Endothelial cell of hepatic sinusoid (primary cell): ENCODE measurements around the gene TIMM17A.
"Not testable (repeated sequence)": the region's sequence is repeated elsewhere in the genome, so short reads cannot be mapped to it uniquely, and the experiment has no call there.

Experiments
- in situ Hi-C: cut with HindIII; loops from 2 replicates; pipeline ENCODE4 v1.10.0; 2017; ENCODE audit warnings: low sequenced_read_pairs

TIMM17A gene

DNA sequence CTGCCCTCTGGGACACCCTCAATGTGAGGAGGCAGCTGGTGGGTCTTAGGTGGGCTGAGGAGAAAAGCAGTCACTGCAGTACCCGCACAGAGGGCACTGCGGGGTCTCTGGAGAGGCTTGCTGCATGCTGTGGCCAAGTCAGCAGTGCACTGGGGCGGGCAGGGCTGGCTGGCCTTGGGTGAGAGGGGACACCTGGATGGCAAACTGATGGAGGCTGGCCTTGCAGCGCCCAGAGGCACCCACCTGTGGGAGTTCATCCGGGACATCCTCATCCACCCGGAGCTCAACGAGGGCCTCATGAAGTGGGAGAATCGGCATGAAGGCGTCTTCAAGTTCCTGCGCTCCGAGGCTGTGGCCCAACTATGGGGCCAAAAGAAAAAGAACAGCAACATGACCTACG lies 58.3 kb downstream of the TIMM17A start:
- in situ Hi-C loops: no loop called here

DNA sequence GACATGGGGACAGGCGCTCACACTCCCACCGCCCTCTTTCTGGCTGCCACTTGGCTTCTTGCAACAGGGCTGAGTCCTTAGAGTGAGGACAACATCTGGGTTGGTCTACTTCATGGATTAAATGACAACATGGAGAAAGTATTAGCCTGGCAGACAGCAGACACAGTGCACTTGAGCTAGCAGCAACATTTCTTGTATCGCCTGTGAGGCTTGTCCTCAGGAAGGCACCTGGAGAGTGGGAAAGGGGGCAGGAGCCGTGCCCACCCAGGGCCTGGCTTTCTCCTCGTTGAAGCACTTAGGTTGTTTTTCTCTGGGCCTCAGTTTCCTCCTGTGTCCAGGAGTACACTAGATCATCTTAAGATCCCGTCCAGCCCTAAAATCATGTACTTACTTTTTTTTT lies 58.8 kb downstream of the TIMM17A start:
- in situ Hi-C loops: no loop called here

- in situ Hi-C loops: no loop called here
These were observed 59.8 kb downstream of the TIMM17A start for GRCh38 chr1:202014915-202015661.

GRCh38 chr1:202015662-202015937 lies 60.3 kb downstream of the TIMM17A start:
- in situ Hi-C loops: no loop called here

DNA sequence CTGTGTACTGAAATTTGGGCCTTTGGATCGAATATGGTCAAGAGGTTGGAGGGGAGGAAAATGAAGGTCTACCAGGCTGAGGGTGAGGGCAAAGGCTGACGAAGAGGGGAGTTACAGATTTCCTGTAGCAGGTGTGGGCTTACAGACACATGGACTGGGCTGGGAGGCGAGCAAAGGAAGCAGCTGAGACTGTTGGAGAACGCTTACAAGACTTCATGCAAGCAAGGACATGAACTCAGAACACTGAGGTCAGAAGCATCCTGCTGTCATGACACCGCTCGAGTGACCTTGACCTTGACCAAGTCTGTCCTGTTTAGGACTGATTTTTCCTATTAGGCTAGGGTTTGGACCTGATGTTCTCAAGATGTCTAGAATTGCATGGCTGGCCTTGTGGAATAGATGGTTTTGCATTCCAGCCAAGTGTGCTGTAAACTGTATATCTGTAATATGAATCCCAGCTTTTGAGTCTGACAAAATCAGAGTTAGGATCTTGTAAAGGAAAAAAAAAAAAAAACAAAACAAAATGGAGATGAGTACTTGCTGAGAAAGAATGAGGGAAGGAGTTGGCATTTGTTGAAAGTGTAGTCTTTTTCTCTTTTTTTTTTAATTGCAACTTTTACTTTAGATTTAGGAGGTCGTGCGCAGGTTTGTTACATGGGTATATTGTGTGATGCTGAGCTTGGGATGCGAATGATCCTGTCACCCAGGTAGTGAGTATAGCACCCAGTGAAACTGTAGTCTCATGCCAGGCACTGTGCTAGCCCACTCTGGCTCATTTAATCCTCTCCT lies 60.9 kb downstream of the TIMM17A start:
- in situ Hi-C loops: no loop called here

- in situ Hi-C loops: no loop called here
These were observed 61.8 kb downstream of the TIMM17A start for GRCh38 chr1:202016811-202017748.

GRCh38 chr1:202017749-202018467 lies 62.6 kb downstream of the TIMM17A start:
- in situ Hi-C loops: no loop called here

DNA sequence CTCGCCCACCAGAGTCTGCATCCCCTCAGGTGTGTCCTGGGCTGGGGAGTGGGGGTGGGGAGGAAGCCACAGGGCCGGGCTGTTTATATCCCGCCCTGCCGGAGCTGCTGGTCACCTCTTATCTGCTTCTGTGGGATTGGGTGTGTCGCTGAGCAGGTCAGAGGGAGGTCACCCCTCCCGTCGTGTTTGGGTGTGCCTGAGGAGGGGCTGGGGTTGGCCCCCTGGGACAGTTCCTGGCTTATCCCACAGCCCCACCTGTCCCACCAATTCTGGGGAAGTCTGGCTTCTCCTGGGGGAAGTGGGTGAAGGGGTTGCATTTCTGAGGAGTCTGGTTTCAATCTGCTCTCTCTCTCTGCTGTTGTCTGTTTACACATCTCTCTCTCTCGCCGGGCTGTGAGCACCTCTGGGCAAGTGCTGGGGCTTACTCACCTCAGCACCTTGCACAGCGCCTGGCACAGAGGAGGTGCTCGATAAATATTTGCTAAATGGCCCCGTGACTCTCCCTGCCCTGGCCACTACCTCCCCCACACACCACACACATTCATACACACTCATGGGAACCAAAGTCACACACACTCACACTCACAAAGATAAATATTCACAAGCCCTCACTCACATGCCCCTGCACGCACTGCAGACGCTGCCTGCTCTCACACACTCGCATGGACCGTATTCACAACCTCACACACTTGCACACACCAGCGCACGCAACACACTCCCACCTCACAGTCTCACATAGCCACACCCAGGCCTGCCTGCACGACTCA lies 63.3 kb downstream of the TIMM17A start:
- in situ Hi-C loops: no loop called here

DNA sequence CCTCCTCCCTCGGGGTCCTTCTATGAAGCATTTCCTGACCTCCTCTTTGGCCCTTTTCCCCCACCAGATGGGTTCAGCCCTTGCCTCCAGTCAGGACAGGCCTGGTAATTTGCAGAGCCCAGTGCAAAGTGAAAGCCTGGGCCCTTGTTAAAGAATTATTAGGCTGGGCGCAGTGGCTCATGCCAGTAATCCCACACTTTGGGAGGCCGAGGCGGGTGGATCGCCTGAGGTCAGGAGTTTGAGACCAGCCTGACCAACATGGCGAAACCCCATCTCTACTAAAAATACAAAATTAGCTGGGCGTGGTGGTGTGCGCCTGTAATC lies 63.9 kb downstream of the TIMM17A start:
- in situ Hi-C loops: not testable (repeated sequence)
